HG03457 (cell line): ENCODE measurements around the gene ZNF438.
"Not testable (repeated sequence)": the region's sequence is repeated elsewhere in the genome, so short reads cannot be mapped to it uniquely, and the experiment has no call there.

Experiments
- ATAC-seq: cut with Tn5 transposase; IDR thresholded peaks from one replicate; pipeline ENCODE4 v1.9.1; 2021; ENCODE audit warnings: moderate number of reproducible peaks; ENCODE audit not compliant: unreplicated experiment

ZNF438 gene

GRCh38 chr10:30816159-30816819 lies 215.4 kb downstream of the ZNF438 start:
- no peak for ATAC-seq

GRCh38 chr10:30813872-30814481 lies 217.7 kb downstream of the ZNF438 start:
- no peak for ATAC-seq

- ATAC-seq: no peak
Measured at GRCh38 chr10:30812018-30812851, 219.4 kb downstream of the ZNF438 start.

- no peak for ATAC-seq
Measured at GRCh38 chr10:30811276-30812017, 220.2 kb downstream of the ZNF438 start.

GRCh38 chr10:30810416-30810815 lies 221.2 kb downstream of the ZNF438 start:
- ATAC-seq: no peak

GRCh38 chr10:30806850-30807249 lies 224.8 kb downstream of the ZNF438 start:
- ATAC-seq: no peak

- no peak for ATAC-seq
Measured at GRCh38 chr10:30805061-30805460, 226.6 kb downstream of the ZNF438 start.

GRCh38 chr10:30804478-30805055 lies 227.1 kb downstream of the ZNF438 start:
- ATAC-seq: no peak

- ATAC-seq: no peak
Measured at GRCh38 chr10:30803892-30804322, 227.8 kb downstream of the ZNF438 start.

- no peak for ATAC-seq
Measured at GRCh38 chr10:30803058-30803457, 228.6 kb downstream of the ZNF438 start.

- ATAC-seq: no peak
Measured at GRCh38 chr10:30800368-30800767, 231.3 kb downstream of the ZNF438 start.

- ATAC-seq: no peak
Measured at GRCh38 chr10:30798646-30799185, 232.9 kb downstream of the ZNF438 start.

GRCh38 chr10:30795024-30795423 lies 236.6 kb downstream of the ZNF438 start:
- ATAC-seq: not testable (repeated sequence)
